Keratinocyte (primary cell): ENCODE data around the gene VAMP1. TPM values are rescaled to one million over a fixed set of nuclear protein-coding genes. Genes with fewer than 3 reads are reported as not detected.
"Not testable (repeated sequence)": the region's sequence is repeated elsewhere in the genome, so short reads cannot be mapped to it uniquely, and the experiment has no call there.

Experiments used
- DNase-seq: peaks from one replicate; pipeline ENCODE4 v3.0.0-alpha.2; 2011; ENCODE audit warnings: low read depth, missing footprints, low spot score
- FAIRE-seq: peaks from 2 replicates; lab custom pipeline; 2011; peaks lifted over from hg19 to GRCh38; lab: Jason Lieb, UNC
- H2AFZ ChIP-seq: 2 replicates; pipeline ENCODE4 v1.6.0; 2012; ENCODE audit warnings: low read length, control low read depth, inconsistent platforms; ENCODE audit not compliant: control insufficient read depth
- H3K27ac ChIP-seq: 2 replicates; pipeline ENCODE4 v1.5.1; 2011; ENCODE audit warnings: low read length; ENCODE audit not compliant: control insufficient read depth, insufficient read depth
- H3K27me3 ChIP-seq: 3 replicates; pipeline ENCODE4 v1.6.0; 2011; ENCODE audit warnings: low read length; ENCODE audit not compliant: control insufficient read depth, insufficient read depth; ENCODE audit errors: extremely low read depth
- H3K36me3 ChIP-seq, 2 experiments: 2 replicates in 1 of 2; 3 replicates in 1 of 2; pipeline ENCODE4 v1.5.1; 2011; ENCODE audit warnings: low read length in 2 of 2, mild to moderate bottlenecking in 1 of 2; ENCODE audit not compliant: control insufficient read depth in 2 of 2, insufficient read depth in 2 of 2; ENCODE audit errors: extremely low read depth in 1 of 2
- H3K4me1 ChIP-seq: 3 replicates; pipeline ENCODE4 v1.5.1; 2011; ENCODE audit warnings: low read length; ENCODE audit not compliant: control insufficient read depth, insufficient read depth; ENCODE audit errors: extremely low read depth
- H3K4me2 ChIP-seq: 3 replicates; pipeline ENCODE4 v1.6.0; 2011; ENCODE audit warnings: low read depth, low read length; ENCODE audit not compliant: control insufficient read depth, insufficient read depth; ENCODE audit errors: extremely low read depth
- H3K4me3 ChIP-seq, 3 experiments: fragments of 200-600 bp in 1 of 3; sonication (generic) in 1 of 3; 2 replicates in 2 of 3; 3 replicates in 1 of 3; pipeline ENCODE4 v1.5.1; 2011 to 2016; ENCODE audit warnings: low read length in 3 of 3, mild to moderate bottlenecking in 3 of 3, control low read depth in 2 of 3, inconsistent platforms in 1 of 3, low read depth in 1 of 3, mixed read lengths in 1 of 3, mixed run types in 1 of 3, moderate library complexity in 1 of 3; ENCODE audit not compliant: control insufficient read depth in 2 of 3, insufficient read depth in 2 of 3; ENCODE audit errors: extremely low read depth in 1 of 3
- H3K79me2 ChIP-seq: 2 replicates; pipeline ENCODE4 v1.6.0; 2012; ENCODE audit warnings: low read length; ENCODE audit not compliant: control insufficient read depth, insufficient read depth
- H3K9ac ChIP-seq: 3 replicates; pipeline ENCODE4 v1.6.0; 2011; ENCODE audit warnings: low read length; ENCODE audit not compliant: control insufficient read depth, insufficient read depth; ENCODE audit errors: extremely low read depth
- H3K9me1 ChIP-seq: 3 replicates; pipeline ENCODE4 v1.6.0; 2011; ENCODE audit warnings: low read length; ENCODE audit not compliant: control insufficient read depth, insufficient read depth; ENCODE audit errors: extremely low read depth
- H3K9me3 ChIP-seq: 2 replicates; pipeline ENCODE4 v1.5.1; 2012; ENCODE audit warnings: low read depth, low read length; ENCODE audit not compliant: control insufficient read depth
- H4K20me1 ChIP-seq: 3 replicates; pipeline ENCODE4 v1.6.0; 2011; ENCODE audit warnings: low read length; ENCODE audit not compliant: control insufficient read depth, insufficient read depth; ENCODE audit errors: extremely low read depth
- CTCF ChIP-seq, 3 experiments: IDR thresholded peaks in 1 of 3; conservative IDR thresholded peaks in 1 of 3; optimal IDR thresholded peaks in 1 of 3; 2 replicates in 2 of 3; 3 replicates in 1 of 3; pipeline versions ENCODE3 to v1.5.1; 2011; ENCODE audit warnings: low read length in 3 of 3, mild to moderate bottlenecking in 3 of 3, moderate library complexity in 2 of 3, control low read depth in 1 of 3, inconsistent platforms in 1 of 3; ENCODE audit not compliant: insufficient read depth in 2 of 3; ENCODE audit errors: extremely low read depth in 1 of 3
- EZH2 ChIP-seq: IDR thresholded peaks from one replicate; pipeline ENCODE4 v1.6.1; 2012; ENCODE audit warnings: inconsistent platforms, mild to moderate bottlenecking, low read length, moderate library complexity
- dilution Hi-C: fragments of 300-500 bp; cut with MboI; formaldehyde crosslinking; loops from one replicate; pipeline ENCODE4 v1.7.0; 2020; ENCODE audit warnings: low sequenced_read_pairs; ENCODE audit not compliant: extremely low pct_ligation_motif_present
- polyA plus RNA-seq, 5 experiments: library from polyadenylated mRNA; depleted of rRNA in 3 of 5; stranded (reverse) in 3 of 5; stranded (forward) in 1 of 5; unstranded in 1 of 5; fragments of >200 nt; gene quantifications; 1 replicate in 1 of 5; 2 replicates in 3 of 5; 3 replicates in 1 of 5; pipeline versions ENCODE4 v1.2.1 to v1.2.3, GENCODE V29; 2011 to 2012; ENCODE audit warnings: missing spikeins in 2 of 5, low read depth in 1 of 5, low replicate concordance in 1 of 5

Gene VAMP1
- polyA plus RNA-seq, 1 donor (not counting 4 experiments of a cell fraction or from before 2014, with no cell fraction given), result 6.7 TPM

GRCh38 chr12:6478416-6478815 lies 7.9 kb upstream of the VAMP1 start:
- Histone ChIP-seq H4K20me1 (no peaks in the 10 kb centered on the region), H2AFZ (no peak overlapping the region), H3K36me3 (no peaks in the 10 kb centered on the region), H3K9me1 (no peaks in the 10 kb centered on the region), H3K27me3 (no peaks in the 10 kb centered on the region), H3K27ac (no peak overlapping the region), H3K4me3 (no peak overlapping the region), H3K4me1 (no peaks in the 10 kb centered on the region), H3K9ac (no peak overlapping the region), H3K4me2 (no peak overlapping the region), H3K9me3 (no peaks in the 10 kb centered on the region), H3K79me2 (no peaks in the 10 kb centered on the region)
- FAIRE-seq (no peak), DNase-seq (no peak)
- TF ChIP-seq EZH2 (no peak), CTCF (optimal IDR thresholded peaks at IDR 0.05 in 1 of 3, IDR thresholded peaks at IDR 0.05 in 1 of 3, conservative IDR thresholded peaks at IDR 0.05 in 1 of 3; ENCODE audit: extremely low read depth in 1 of 3, insufficient read depth in 2 of 3, low read length in 3 of 3) (no peak)
- dilution Hi-C loops, result no loop called here

- DNase-seq, dilution Hi-C loops, H3K9ac ChIP-seq: not testable (repeated sequence)
Observed at GRCh38 chr12:6477601-6478377, 7.3 kb upstream of the VAMP1 start.

More at GRCh38 chr12:6477601-6478377, 7.3 kb upstream of the VAMP1 start:
- not testable (repeated sequence) for H3K9me1 ChIP-seq, H3K4me1 ChIP-seq, H3K9me3 ChIP-seq, H4K20me1 ChIP-seq, H3K79me2 ChIP-seq, H3K4me3 ChIP-seq, H2AFZ ChIP-seq, H3K4me2 ChIP-seq, H3K27me3 ChIP-seq, H3K36me3 ChIP-seq, H3K27ac ChIP-seq
- peak; percentile 53 for FAIRE-seq
